ENCODE measurements around the gene MGRN1.

DNA sequence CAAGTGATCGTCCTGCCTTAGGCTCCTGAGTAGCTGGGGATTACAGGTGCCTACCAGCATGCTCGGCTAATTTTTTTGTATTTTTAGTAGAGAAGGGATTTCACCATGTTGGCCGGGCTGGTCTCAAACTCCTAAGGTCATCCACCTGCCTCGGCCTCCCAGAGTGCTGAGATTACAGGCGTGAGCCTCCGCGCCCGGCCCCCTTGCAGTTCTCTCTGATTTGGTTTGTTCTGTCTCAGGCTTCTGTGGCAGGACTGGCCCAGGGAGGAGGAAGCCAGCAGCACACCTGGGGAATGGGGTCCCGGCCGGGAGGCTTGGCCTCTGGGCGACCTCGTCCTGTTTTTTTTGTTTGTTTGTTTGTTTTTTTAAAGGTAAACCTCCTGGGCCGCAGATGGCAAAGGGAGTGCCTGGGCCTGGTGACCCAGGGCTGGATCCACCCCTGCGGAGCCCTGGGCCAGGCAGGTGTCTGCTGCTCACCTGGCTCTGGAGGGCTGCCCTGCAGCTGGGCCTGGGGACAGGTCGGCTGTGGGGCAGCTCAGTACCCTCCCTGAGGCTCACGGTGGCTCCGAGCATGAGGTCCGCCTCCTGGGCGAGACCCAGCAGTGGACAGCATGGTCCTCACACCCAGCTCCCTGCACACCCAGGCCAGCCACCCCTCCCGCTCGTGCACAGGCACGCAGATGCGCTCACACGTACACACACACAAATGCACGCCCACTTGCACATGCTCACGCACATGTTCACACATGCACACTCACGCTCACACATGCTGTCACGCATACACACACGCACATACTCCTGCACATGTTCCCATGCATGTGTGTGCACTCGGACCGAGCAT is 65.5 kb downstream of the MGRN1 start:
- TF ChIP-seq POU2F2 (IDR thresholded peaks at IDR 0.05; ENCODE audit: low read depth, low read length) (no peak), POLR2AphosphoS5 (IDR thresholded peaks at IDR 0.05; ENCODE audit: low read depth, low read length) (peak; percentile 73), POLR2A (IDR thresholded peaks at IDR 0.05; ENCODE audit: low read depth, low read length) (peak; percentile 56; the same call in 1 of the 2 replicates), TAF1 (IDR thresholded peaks at IDR 0.05; ENCODE audit: low read depth, low read length) (no peak), PAX5 (IDR thresholded peaks at IDR 0.05; ENCODE audit: insufficient read depth, low read length, severe bottlenecking) (no peak), SPI1 (IDR thresholded peaks at IDR 0.05; ENCODE audit: low read depth, low read length) (no peak)
